Colonic mucosa (tissue), 4 donors: ENCODE measurements around the gene PHIP. TPM values are rescaled to one million over a fixed set of nuclear protein-coding genes. Genes with fewer than 3 reads are reported as not detected.

ENCODE experiments used
- DNase-seq: peaks from one replicate; pipeline ENCODE4 v3.0.0-alpha.2; 2020
- H3K27ac ChIP-seq: fragments of 200-600 bp; one replicate; pipeline ENCODE4 v1.8.0; 2021
- H3K27me3 ChIP-seq: fragments of 200-600 bp; one replicate; pipeline ENCODE4 v1.8.0; 2021
- H3K36me3 ChIP-seq: fragments of 200-600 bp; one replicate; pipeline ENCODE4 v1.8.0; 2021
- H3K4me1 ChIP-seq: fragments of 200-600 bp; one replicate; pipeline ENCODE4 v1.8.0; 2021; ENCODE audit warnings: mild to moderate bottlenecking
- H3K4me3 ChIP-seq: fragments of 200-600 bp; one replicate; pipeline ENCODE4 v1.8.0; 2021
- H3K9ac ChIP-seq, 2 donors: one replicate each; pipeline ENCODE4 v1.7.0; 2013; ENCODE audit warnings: control low read depth in 2 of 2, low read depth in 2 of 2, low read length in 2 of 2
- H3K9me3 ChIP-seq: fragments of 200-600 bp; one replicate; pipeline ENCODE4 v1.8.0; 2021
- intact Hi-C: fragments of 100-400 bp; cut with DNase I; formaldehyde crosslinking; loops from one replicate; pipeline ENCODE4 v1.14.1; 2022
- total RNA-seq, 2 donors: library from RNA; stranded (reverse); fragmentation: NEBNext Ultra II Directional in 1 of 2; extraction: Animal tissue kit (Norgen Biotek cat#: 25700) in 1 of 2; gene quantifications; one replicate each; pipeline ENCODE4 v1.2.1, GENCODE V29; 2021
- TF ChIP-seq, protein P1 (sequence below): fragments of 200-600 bp; IDR thresholded peaks from one replicate; pipeline ENCODE4 v1.8.0; 2022; ENCODE audit warnings: antibody characterized with exemption, mild to moderate bottlenecking
- donor health status: healthy.
- donor health status: DM: no; HTN: no; CAD: no.
- donor health status: DM: no; HTN: no; CAD: no.

The PHIP gene
- total RNA-seq, 2 donors from 2014 or later, result 19.3 to 20.5 TPM

DNA sequence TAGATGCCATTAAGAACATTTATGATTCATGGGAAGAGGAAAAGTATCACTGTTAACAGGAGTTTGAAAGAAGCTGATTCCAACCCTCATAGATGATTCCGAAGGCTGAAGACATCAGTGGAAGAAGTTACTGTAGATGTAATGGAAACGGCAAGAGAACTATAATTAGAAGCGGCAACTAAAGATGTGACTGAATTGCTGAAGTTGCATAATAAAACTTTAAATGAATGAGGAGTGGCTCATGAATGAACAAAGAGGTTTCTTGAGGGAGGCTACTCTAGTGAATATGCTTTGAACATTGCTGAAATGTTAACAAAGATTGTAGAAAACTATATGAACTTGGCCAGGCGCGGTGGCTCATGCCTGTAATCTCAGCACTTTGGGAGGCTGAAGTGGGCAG, 84.1 kb downstream of the PHIP start:
- no peak overlapping the region for H3K9ac ChIP-seq
- H3K36me3 ChIP-seq, result peaks cover 19% of the 10 kb centered on the region
- no peak for DNase-seq
- H3K4me3 ChIP-seq, result no peak overlapping the region
- intact Hi-C loops, result no loop called here
- TF ChIP-seq, protein P1, sequence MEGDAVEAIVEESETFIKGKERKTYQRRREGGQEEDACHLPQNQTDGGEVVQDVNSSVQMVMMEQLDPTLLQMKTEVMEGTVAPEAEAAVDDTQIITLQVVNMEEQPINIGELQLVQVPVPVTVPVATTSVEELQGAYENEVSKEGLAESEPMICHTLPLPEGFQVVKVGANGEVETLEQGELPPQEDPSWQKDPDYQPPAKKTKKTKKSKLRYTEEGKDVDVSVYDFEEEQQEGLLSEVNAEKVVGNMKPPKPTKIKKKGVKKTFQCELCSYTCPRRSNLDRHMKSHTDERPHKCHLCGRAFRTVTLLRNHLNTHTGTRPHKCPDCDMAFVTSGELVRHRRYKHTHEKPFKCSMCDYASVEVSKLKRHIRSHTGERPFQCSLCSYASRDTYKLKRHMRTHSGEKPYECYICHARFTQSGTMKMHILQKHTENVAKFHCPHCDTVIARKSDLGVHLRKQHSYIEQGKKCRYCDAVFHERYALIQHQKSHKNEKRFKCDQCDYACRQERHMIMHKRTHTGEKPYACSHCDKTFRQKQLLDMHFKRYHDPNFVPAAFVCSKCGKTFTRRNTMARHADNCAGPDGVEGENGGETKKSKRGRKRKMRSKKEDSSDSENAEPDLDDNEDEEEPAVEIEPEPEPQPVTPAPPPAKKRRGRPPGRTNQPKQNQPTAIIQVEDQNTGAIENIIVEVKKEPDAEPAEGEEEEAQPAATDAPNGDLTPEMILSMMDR, result no peak
- no peaks in the 10 kb centered on the region for H3K27me3 ChIP-seq
- no peaks in the 10 kb centered on the region for H3K4me1 ChIP-seq
- no peaks in the 10 kb centered on the region for H3K9me3 ChIP-seq
- no peak overlapping the region for H3K27ac ChIP-seq

DNA sequence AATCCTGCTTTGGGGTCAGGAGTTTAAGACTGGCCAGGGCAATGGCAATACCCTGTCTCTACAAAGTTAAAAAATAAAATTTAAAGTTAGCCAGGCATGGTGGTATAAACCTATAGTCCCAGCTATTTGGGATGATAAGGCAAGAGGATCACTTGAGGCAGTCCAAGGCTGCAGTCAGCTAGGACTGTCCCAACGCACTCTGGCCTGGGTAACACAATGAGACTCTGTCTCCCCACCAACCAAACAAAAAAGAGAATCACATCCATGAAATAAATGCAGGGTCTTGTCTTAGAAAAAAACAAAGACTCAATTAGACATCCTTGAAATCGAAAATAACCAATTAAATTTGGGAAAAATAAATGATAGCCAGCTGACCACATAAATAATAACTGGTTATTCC, 88.9 kb downstream of the PHIP start:
- Histone ChIP-seq H3K27me3 (no peaks in the 10 kb centered on the region), H3K36me3 (peaks cover 6% of the 10 kb centered on the region), H3K9me3 (no peaks in the 10 kb centered on the region), H3K4me1 (no peaks in the 10 kb centered on the region), H3K4me3 (no peak overlapping the region), H3K27ac (no peak overlapping the region), H3K9ac (no peak overlapping the region)
- intact Hi-C loops, result no loop called here
- DNase-seq, result no peak
- TF ChIP-seq, protein P1, result no peak

DNA sequence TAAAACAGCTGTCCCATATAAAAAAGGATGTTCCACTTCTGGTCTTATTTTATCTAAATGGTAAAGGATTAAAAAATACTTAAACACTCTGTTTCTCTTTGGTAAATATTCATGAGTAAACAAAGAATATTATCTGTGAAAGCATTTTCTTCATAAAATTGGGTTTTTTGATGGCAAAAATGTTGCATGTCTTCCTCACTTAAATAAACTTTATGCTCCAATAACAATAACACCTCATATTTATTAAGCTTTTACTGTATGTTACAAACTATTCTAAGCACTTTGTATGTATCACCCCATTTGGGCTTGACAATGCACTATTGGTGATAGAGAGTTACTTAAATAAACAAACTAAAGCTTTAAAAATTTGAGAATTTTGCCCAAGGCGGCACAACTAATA, 91.9 kb downstream of the PHIP start:
- H3K27ac ChIP-seq, result no peak overlapping the region
- H3K4me3 ChIP-seq, result no peak overlapping the region
- no peaks in the 10 kb centered on the region for H3K36me3 ChIP-seq
- intact Hi-C loops, result no loop called here
- TF ChIP-seq, protein P1, result no peak
- no peaks in the 10 kb centered on the region for H3K9me3 ChIP-seq
- H3K9ac ChIP-seq, result no peak overlapping the region
- no peak for DNase-seq
- H3K4me1 ChIP-seq, result no peaks in the 10 kb centered on the region
- no peaks in the 10 kb centered on the region for H3K27me3 ChIP-seq

DNA sequence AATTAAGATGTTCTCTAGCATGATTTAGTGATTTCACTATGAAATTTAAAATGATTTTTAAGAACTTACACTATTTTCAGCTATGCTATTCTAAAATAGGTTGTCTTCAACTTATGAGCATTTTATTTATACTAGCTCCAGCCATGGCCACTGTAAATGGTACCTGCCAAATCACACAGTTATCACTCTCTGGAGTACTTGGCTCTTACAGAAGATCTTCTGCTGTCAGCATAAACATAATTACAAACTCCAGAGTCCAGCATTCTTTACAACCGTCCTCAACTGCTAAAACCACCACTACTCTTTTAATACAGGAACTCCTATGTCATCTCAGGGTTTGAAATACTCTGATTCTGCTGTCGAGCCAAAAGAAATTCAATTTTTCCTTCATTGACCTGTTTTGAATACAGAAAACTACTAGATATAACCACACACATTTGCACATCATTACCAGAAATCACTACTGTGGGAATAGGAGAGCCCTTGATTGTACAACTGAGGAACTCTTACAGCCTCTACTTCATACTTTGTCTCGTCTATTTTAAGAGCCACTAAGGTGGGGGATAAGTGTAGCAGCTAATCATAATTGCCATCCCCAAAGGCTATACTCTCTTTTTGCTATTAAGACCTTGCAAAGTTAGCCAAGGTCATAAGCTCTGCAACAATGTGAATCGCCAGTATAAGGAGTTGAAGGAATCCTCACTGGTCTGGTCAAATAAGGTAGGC, 93.7 kb downstream of the PHIP start:
- TF ChIP-seq, protein P1, result no peak
- no peak overlapping the region for H3K4me3 ChIP-seq
- DNase-seq, result no peak
- H3K36me3 ChIP-seq, result no peaks in the 10 kb centered on the region
- H3K27me3 ChIP-seq, result no peaks in the 10 kb centered on the region
- no peak overlapping the region for H3K9ac ChIP-seq
- no peaks in the 10 kb centered on the region for H3K4me1 ChIP-seq
- no peak overlapping the region for H3K27ac ChIP-seq
- H3K9me3 ChIP-seq, result no peaks in the 10 kb centered on the region
- intact Hi-C loops, result no loop called here

DNA sequence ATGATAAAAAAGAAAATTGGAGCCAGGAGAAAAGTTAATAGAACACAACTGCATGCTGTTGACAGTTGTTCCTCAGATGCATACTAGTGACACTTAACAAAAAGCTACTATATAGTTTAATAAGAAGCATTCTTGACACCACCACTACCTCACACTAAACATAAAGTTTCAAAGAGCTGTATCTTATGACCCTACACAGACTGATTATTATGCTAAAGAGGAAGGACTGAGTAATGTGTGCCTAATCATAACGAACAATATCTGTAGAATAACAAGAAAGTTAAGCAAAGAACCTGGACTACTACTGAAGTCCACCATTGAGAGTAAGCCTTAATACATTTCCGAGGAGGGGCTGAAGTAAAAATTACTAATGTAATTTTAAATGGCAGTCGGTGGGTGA, 110.9 kb downstream of the PHIP start:
- DNase-seq, result no peak
- Histone ChIP-seq H3K4me1 (no peaks in the 10 kb centered on the region), H3K9me3 (no peaks in the 10 kb centered on the region), H3K27me3 (no peaks in the 10 kb centered on the region), H3K27ac (no peak overlapping the region), H3K9ac (no peak overlapping the region), H3K36me3 (peaks cover 4% of the 10 kb centered on the region), H3K4me3 (no peak overlapping the region)
- TF ChIP-seq, protein P1, result no peak
- intact Hi-C loops, result loop anchor here (10.0 kb wide), 1 partner anchor 98 kb away; no protein-coding TSS in a partner anchor
